HG03039 (cell line): ENCODE measurements around the gene FGF14.
"Not testable (repeated sequence)": the region's sequence is repeated elsewhere in the genome, so short reads cannot be mapped to it uniquely, and the experiment has no call there.

Experiments
- ATAC-seq: cut with Tn5 transposase; IDR thresholded peaks from one replicate; pipeline ENCODE4 v1.9.1; 2021; ENCODE audit warnings: mild to moderate bottlenecking, moderate library complexity; ENCODE audit not compliant: unreplicated experiment

FGF14 gene

DNA sequence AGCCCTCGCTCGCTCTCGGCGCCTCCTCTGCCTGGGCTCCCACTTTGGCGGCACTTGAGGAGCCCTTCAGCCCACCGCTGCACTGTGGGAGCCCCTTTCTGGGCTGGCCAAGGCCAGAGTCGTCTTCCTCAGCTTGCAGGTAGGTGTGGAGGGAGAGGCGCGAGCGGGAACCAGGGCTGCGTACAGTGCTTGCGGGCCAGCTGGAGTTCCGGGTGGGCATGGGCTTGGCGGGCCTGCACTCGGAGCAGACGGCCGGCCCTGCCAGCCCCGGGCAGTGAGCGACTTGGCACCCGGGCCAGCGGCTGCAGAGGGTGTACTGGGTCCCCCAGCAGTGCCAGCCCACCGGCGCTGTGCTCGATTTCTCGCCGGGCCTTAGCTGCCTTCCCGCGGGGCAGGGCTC lies 333.5 kb downstream of the FGF14 start:
- ATAC-seq: not testable (repeated sequence)

DNA sequence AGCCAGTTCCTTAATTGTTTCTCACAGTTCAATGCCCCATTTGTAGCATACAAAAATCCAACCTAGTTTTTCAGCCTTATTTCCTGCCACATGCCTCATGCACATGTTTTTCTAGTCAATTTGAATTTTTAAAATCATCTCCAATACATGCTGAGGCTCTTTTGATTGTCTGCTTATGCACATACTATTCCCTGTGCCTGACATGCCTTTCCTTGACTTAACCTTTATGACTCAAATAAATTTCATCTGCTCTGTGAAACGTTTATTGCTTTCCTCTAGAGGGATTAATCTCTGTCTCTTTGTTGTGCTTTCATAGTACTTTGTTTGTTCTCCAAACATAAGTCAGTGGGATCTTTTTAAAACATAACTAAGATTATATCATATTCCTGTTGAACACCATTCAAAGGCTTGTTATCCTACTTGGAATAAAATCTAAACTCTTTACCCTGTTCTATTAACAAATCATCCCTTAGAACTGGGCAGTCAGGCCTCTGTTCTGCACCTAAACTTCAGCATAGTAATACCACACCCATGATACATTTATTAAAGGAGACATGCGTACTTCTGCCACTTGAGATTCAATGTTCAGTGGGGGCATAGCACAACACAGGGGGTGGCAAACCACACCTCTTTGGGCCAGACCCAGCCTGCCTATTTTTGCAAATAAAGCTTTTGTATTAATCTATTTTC lies 346.6 kb downstream of the FGF14 start:
- ATAC-seq: no peak

DNA sequence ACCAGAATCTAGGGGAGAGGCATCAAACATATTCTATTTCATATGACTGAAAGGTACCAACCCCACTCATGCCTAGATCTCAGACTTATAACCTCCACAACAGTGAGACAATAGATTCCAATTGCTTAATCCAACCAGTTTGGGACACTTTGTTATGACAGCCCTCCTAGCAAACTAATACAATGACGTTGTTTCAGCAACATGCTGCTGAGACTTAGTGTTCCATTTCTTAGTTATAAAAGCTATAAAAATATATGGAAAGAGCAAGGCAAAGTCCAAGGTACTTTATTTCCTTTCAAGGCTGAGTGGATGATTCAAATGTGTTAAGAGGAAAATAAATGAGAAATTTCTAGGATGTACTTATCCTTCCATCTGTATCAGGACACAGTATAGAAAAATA lies 352.0 kb downstream of the FGF14 start:
- ATAC-seq: no peak

DNA sequence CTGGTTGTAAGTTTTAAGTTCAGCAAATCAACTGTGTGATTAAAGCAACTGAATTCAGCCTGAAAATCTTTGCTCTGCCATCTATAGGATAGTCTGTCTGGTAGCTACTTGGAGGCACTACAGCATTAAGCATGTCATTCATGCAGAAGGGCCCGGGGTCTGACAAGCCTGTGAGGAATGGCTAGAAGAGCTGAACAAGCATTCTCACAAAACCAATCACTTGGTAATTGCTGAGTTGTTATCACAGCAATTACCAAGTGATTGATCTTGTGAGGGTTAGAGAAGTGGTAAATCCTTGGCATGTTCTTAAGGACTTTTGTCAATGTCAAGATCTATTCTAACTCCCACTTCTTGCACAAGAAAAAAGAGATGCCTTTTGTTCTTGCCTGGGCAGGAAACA lies 356.1 kb downstream of the FGF14 start:
- ATAC-seq: no peak

DNA sequence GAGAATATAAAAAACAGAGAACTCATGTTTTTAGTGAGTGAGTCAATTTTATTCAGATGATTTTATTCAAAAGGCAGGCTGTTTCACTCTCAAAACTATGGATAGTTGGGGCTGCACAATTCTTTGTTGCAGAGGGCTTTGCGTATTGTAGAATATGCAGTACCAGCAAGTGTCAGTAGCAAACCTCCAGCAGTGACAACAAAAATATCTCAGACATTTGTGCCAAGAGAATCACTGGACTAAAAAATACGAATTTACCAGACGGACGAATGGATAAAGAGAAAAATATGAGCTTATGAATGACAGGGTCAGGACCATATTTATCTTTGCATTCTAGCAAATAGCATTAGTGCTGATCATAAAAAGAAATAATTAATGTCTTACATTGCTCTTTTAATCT lies 359.1 kb downstream of the FGF14 start:
- ATAC-seq: no peak

DNA sequence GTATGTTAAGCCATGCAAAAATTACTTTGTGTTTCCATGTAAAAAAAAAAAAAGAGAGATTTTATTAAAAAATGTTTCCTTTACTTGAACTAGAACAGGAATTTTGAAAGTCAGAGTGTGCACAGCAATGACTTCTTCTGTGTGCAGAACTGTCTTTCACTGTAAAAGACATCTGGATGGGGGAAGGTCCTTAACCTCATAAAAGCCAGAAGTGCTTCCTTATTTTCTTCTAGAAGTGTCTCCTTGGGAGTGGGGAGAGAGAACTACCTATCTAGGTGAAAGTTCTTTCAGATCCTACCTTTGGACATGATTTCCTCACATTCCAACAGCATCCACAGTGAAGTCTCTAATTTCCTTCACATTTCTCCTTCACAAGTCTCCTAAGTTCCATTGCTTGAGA lies 360.3 kb downstream of the FGF14 start:
- no peak for ATAC-seq

DNA sequence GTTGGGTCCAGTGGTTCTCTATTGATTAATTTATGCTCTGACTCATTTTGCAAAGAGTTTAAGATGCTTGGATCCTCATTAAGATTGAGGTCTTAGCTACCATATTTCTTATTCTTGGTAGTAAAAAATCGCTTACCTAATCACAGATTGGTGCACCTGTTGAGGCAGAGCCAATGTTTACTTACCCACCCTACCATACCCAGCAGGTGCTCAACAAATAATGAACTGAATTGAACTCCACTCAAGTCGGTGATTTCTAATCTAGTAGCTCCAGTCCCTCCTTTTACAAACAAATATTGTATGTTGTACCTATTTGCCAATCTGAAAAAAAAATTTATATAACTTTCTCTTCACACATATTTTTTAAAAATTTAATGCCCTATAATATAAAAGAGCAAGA lies 361.0 kb downstream of the FGF14 start:
- no peak for ATAC-seq

DNA sequence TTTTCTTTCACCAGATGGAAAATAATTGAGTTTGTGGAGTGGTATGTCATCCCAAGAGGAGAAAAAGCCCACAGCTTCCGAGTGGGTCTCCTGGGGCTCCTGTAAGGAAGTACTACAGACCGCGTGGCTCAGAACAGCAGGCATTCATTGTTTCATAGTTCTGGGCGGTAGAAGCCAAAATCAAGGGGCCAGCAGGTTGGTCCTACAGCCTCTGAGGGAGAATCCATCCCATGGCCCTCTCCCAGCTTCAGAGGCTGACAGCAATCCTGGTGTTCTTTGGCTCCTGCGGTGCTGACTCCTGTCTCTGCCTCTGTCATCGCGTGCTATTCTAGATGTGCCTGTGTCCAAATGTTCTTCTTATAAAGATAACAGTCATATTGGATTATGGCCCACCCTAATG lies 362.6 kb downstream of the FGF14 start:
- no peak for ATAC-seq

DNA sequence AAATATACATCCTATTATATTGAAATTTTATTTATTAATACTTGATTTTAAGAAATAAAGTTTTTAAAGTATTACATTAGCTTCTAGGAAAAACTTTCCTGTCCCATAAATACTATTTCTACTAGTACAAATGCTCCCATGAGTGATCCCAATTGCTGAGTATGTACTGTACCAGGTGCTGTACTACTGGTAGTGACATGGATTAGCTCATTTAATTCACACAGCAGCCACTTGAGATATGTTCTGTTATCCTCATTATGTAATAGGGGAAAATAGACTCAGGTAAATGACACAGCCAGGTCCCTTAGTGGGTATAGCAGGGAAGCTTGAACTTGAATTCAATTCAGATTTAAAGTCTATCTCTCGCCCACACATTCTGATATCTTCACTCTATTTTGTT lies 363.1 kb downstream of the FGF14 start:
- ATAC-seq: no peak

DNA sequence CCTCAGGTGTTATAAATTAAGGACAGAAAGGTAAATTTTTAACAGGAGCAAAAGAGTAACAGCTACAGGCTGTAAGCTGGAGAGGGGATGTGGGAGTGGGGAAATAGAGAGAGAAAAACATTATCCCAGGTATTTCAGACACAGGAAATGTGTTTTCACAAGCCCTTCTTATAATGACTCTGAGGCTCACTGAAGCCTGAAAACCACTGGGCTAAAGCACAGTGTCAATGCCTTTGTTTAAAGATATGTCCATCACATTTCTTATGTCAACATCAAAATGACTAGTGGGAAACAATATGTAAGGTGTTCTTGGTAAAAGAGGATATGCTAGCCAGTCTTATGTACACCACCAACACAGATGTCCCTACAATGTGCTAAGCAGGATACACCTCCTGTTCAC lies 365.9 kb downstream of the FGF14 start:
- no peak for ATAC-seq

DNA sequence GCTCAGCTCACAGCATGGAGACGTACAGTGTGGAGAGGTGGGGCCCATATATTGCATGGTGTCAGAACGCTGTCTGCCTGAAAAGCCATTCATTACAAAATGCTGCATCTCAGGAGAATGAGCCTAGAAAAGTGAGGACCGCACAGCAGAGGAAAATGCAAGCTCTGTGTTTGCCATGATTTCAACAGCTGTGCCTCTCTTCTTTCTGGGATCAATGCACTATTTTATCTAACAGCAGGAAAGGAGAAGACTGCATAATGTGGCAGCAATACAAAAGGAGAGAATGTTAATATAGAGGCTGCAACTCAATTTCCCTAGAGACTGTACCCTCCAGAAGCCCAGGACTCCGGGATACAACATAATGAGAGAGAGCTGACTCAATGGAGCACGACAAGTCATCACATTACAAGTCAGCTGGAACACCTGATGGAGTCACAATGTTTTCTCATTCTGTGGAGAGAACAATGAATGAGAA lies 368.0 kb downstream of the FGF14 start:
- no peak for ATAC-seq

DNA sequence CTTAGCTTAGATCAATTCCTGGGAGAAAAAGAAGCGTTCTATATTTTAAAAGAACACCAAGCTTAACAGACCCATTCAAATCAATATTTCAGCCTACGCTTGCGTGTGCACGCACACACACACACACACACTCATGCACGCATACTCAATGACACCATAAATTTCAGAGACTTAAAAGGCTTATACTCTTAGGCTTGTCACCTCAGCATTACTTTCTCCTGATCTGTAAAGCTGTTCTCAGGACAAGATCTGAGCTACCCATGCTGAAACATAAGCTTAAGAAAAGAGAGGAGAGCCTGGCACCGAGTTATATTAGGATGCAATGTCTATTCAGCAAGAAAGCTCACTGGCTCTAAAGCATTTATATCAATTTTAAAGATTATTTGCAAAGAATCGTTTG lies 368.5 kb downstream of the FGF14 start:
- ATAC-seq: no peak

DNA sequence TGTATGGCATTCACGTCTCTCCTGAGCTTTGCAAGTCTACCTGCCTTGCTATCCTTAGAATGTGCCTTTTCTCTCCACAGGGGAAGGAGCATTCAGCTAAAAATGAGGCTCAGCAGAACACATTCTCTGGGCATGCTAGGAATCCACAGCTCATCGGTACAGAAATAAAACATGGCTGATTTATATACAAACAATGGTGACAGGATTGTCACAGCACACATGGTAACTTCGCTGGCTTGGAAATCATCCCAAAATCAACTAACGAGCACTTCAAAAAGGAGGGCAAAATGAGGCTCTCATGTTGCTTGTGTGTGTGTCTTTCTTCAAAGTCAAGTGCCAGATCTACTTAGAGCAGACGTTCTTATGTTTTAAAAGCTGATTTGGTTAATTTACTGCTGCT lies 373.0 kb downstream of the FGF14 start:
- no peak for ATAC-seq

DNA sequence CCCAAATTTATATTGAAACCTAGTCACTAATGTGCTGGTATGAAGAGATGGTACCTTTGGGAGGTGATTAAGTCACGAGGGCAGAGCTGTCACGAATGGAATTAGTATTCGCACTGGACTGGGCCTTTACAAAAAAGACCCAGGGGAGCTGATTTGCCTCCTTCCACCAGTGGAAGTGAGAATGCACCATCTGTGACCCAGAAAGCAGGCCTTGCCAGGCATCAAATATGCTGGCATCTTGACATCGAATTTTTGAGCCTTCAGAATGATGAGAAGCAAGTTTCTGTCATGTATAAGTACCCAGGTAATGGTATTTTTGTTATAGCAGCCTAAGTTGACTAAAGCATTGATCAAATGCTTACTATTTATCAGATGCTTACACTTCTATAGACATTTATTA lies 373.6 kb downstream of the FGF14 start:
- ATAC-seq: no peak

DNA sequence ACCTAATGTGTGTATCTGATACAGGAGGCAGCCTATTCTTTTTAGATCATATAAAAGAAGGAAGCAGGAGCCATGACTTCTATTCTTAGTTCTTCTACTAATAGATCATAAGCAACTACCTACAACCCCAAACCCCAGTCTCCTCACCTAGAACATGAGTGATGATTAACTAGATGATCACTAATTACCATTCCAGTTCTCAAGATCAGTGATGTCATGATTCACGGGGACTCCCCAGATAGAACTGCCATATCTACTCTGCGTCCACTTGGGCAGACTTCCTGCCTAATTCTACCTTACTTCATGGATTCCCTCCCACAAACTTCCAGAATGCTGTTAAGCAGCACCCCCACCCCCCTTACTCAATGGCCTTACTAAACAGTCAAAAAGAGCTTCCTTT lies 380.1 kb downstream of the FGF14 start:
- no peak for ATAC-seq

DNA sequence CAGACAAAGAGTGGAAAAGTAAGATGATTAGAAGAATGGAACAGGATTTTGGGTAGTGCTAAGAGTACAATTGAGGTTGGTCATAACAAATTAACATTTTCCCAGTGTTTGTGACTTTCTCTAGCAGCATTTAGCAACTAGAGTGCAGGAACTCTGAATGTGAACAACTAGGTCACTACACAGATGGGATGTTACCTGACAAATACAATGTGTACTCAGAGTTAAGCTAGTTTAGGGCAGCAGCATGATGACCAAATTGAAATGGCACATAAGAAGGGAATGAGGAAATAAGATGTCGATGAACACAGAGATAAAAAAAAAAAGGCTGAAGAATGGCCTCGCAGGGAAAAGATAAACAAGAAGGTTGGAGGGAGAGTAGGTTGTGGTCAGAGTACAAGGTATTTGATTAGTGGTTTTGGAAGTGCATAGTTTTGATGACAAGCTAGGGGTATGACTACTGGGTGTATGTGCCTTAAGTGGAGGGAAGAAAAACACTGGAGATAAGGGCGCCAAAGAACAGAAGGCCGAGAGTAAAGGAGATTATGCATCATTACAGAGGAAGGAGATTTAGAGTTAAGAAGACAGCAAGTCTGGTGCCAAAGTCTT lies 381.1 kb downstream of the FGF14 start:
- no peak for ATAC-seq

DNA sequence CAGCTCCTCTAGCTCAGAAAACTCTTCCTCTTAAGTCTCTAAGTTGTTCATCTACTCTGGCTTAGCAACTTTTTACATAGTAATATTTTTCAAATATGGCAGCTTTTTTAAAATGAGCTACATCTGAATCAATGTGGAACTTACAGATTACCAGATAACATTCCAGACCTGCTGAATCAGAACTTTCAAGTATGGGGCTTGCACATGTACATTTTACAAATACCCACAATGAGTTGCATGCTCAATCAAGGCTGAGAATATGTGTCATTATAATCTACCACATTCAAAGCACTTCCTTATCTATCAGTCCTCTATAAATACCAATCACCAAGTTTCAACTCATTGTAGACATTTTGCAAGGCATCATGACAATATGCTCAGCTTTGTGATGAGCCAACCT lies 383.1 kb downstream of the FGF14 start:
- ATAC-seq: no peak

DNA sequence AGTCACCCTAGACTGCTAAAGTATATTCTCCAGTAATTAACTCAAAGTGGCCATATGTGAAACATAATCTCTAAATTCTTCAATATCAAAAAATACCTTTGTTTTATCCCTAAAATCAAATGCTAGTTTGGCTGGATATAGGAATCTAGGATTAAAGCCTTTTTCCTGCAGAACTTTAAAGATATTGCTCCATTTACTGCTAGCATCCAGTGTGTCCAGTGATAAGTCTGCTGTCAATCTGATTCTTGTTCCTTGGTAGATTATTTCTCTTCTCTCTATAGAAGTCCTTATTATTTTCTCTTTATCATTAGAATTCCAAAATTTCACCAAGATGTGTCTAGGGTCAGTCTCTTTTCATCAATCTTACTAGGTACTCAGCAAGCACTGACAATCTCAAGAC lies 384.6 kb downstream of the FGF14 start:
- no peak for ATAC-seq

DNA sequence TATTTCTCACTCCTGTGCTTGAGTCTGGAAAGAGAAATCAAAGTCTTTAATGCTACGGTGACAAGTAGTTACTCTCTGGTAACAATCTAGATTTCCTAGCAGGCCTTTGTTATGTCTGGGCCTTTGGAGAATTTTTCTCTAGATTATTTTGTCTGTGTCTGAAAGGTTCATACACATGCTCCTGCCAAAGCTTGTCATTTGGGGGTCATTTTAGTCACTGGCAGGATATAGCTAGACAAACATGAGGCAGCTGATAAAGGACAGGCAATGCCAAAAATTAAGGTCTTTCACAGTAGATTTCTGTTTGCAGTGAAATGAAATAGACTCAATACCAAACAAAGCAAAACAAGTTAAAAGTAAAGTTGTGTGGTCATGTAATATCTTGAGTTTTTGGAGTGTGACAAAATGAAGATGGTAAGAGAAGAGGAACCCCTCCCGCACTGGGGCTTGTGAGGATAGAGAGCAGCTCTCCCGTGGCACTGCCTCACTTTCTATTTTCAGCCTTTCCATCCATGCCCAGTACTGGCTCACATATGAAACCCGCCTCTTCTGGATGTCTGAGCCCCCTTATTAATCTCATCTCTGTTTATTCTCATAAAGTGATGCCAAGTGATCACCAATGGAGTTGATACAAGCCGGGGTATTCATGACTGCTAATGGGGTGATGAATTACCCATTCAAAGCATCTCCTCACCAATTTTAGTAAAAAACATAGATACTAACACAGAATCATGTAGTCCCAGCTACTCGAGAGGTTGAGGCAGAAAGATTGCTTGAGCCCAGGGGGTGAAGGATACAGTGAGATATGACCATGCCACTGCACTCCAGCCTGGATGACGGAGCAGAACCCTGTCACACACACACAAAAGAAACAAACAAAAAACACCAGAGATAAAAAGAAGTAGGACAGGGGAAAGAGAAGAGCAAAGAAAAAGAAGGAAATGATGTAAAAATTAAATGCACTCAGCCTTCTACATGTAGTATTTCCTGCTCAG lies 389.3 kb downstream of the FGF14 start:
- ATAC-seq: no peak

DNA sequence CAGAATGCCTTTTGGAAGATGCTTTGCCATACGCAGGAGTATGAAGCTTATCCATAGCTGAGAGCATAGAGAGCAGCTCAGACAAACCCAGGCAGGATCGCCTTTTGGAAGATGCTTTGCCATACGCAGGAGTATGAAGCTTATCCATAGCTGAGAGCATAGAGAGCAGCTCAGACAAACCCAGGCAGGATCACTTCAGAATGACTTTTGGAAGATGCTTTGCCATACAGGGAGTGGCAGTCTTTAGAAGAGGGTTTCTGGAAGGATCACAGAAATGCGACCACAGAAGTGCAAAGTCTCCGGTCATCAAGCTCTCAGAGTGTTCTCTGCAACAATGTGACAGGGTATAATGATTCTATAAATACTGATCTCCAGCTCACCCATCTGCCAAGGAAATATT lies 390.4 kb downstream of the FGF14 start:
- ATAC-seq: not testable (repeated sequence)

DNA sequence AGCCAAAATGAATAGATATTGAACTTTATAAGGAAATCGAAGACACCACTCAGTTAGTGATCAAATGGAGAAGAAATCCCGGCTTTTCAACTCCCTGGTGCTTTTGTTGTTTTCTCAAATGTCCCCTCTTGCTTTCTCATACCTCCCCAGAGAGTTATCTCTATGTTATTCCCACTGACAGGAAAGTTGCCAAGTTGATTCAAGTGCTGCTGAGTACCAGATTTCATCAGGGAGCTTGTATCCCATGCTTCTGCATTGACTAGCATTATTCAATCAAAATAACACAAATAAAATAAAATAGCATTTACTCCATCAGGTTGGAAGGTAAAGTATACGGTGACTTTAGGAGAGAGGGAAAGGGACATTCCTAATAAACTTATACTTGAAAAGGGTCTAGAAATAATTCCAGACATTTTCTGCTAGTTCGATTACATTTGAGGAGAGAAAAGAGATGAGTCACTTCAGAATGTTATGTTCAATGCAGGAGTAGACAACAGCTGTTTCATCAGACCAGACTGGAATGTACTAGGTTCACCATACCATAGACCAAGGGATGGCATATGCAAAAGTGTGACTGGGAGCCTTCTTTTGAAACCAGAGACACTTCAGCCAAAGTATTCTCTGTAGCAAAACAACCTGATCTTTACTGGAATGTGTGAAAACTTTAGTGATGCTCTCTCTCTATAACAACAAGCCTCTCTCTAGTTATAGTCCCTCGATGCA lies 397.8 kb downstream of the FGF14 start:
- no peak for ATAC-seq
